Small intestine (tissue), 7 donors: ENCODE results near the gene PPP1R12A. TPM values are rescaled to one million over a fixed set of nuclear protein-coding genes. Genes with fewer than 3 reads are reported as not detected.

ENCODE experiments used
- DNase-seq, 2 donors: peaks; one replicate each; pipeline versions ENCODE4 v3.0.0 to v3.0.0-alpha.2; 2013
- FAIRE-seq: peaks from 2 replicates; lab custom pipeline; 2012; peaks lifted over from hg19 to GRCh38; lab: Jason Lieb, UNC
- H3K27ac ChIP-seq, 3 donors: one replicate each; pipeline ENCODE4 v1.5.1; 2013; ENCODE audit warnings: low read length in 2 of 3, mild to moderate bottlenecking in 2 of 3, control low read depth in 1 of 3, inconsistent platforms in 1 of 3, low read depth in 1 of 3, moderate library complexity in 1 of 3
- H3K27me3 ChIP-seq, 3 donors: one replicate each; pipeline ENCODE4 v1.6.1; 2013; ENCODE audit warnings: low read length in 3 of 3, inconsistent platforms in 1 of 3; ENCODE audit not compliant: control insufficient read depth in 3 of 3, insufficient read depth in 3 of 3
- H3K36me3 ChIP-seq, 3 donors: one replicate each; pipeline ENCODE4 v1.6.1; 2013; ENCODE audit warnings: low read length in 3 of 3, inconsistent platforms in 1 of 3, low read depth in 1 of 3, mild to moderate bottlenecking in 1 of 3, moderate library complexity in 1 of 3; ENCODE audit not compliant: control insufficient read depth in 3 of 3, insufficient read depth in 2 of 3
- H3K4me1 ChIP-seq, 3 donors: one replicate each; pipeline ENCODE4 v1.6.1; 2013; ENCODE audit warnings: low read length in 2 of 3, inconsistent platforms in 1 of 3, low read depth in 1 of 3, mild to moderate bottlenecking in 1 of 3, moderate library complexity in 1 of 3; ENCODE audit not compliant: control insufficient read depth in 3 of 3, insufficient read depth in 2 of 3
- H3K4me3 ChIP-seq, 3 donors: one replicate each; pipeline ENCODE4 v1.5.1; 2013; ENCODE audit warnings: low read length in 3 of 3, control low read depth in 1 of 3, inconsistent platforms in 1 of 3, low read depth in 1 of 3, mild to moderate bottlenecking in 1 of 3, moderate library complexity in 1 of 3
- H3K9me3 ChIP-seq, 2 donors: one replicate each; pipeline ENCODE4 v1.6.1; 2013; ENCODE audit warnings: low read depth in 1 of 2, low read length in 1 of 2; ENCODE audit not compliant: control insufficient read depth in 2 of 2, insufficient read depth in 1 of 2
- WGBS, 3 donors: extraction: QIAGEN DNeasy Blood & Tissue Kit; methylation state at CpG; one replicate each; pipeline ENCODE4 v1.1.7; 2013; 5-methylcytosine and 5-hydroxymethylcytosine counted together
- polyA plus RNA-seq, 4 donors: library from polyadenylated mRNA; stranded (reverse) in 3 of 4; unstranded in 1 of 4; fragments of 200-250 nt in 3 of 4; fragments of 120-200 nt in 1 of 4; gene quantifications; one replicate each; pipeline versions ENCODE4 v1.2.1 to v1.2.3, GENCODE V29; 2013
- donor health status: healthy with polysubstance abuse.
- donor health status: control.
- donor health status: control.
- donor health status: Bipolar disorder and iron deficiency.
- donor health status: healthy.

PPP1R12A gene
- polyA plus RNA-seq, 4 donors: 16.7 to 103 (median 46.5) TPM

DNA sequence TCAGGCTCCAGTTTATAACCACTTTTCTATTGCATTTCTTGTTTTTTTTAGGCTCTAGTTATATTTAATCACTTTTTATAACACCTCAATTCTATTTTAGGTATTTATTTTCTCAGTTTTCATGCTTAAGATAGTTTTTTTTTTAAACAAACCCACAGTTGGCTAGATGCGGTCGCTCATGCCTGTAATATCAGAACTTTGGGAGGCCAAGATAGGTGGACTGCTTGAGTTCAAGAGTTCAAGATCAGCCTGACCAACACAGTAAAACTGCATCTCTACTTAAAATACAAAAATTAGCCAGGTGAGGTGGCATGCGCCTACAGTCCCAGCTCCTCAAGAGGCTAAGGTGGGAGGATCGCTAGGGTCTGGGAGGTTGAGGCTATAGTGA is 93.0 kb downstream of the PPP1R12A start:
- H3K4me3 ChIP-seq: no peak overlapping the region
- no peaks in the 10 kb centered on the region for H3K27me3 ChIP-seq
- DNase-seq (no peak), FAIRE-seq (no peak)
- H3K36me3 ChIP-seq: peaks cover 2 to 22% (median 12%) of the 10 kb centered on the region in 3 donors
- peaks cover 0 to 18% of the 10 kb centered on the region in 2 donors for H3K9me3 ChIP-seq
- H3K4me1 ChIP-seq: no peaks in the 10 kb centered on the region
- WGBS, 3 donors: 68 to 74% (median 74%) methylated on average over 4 of the region's 4 CpGs
- no peak overlapping the region for H3K27ac ChIP-seq

DNA sequence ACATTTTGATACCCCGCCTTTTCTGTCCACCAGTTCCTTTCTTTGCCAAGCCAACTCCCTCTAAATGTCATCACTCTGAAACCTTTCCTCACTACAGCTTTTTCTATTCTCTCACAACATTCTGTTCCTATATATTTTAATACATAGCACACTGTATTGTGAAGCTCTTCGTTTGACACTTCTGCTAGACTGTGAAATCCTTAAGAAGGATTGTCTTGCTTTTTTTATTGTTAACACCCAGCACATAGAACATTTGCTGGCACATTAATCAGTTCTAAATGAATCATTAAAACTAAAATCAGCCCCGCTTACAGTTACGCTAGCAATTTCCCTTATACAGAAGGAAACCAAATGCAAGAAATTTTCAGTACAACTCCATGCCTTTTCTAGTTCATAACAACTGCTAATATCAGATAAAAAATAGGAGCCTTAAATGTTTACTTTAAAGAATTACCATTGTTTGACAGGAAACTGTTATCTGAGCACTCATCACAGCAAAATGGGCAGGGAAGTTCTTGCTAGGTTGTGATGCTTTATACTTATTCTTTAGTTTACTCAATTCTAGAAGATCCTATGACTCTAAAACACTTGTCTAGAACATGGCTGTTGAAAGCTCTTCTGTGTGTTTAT is 93.5 kb downstream of the PPP1R12A start:
- Histone ChIP-seq H3K36me3 (peaks cover 0 to 22% (median 12%) of the 10 kb centered on the region in 3 donors), H3K27me3 (no peaks in the 10 kb centered on the region), H3K9me3 (peaks cover 0 to 18% of the 10 kb centered on the region in 2 donors), H3K4me1 (no peaks in the 10 kb centered on the region), H3K27ac (no peak overlapping the region), H3K4me3 (no peak overlapping the region)
- DNase-seq: no peak
- WGBS, 3 donors: 91 to 99% (median 98%) methylated on average over 4 of the region's 4 CpGs
- no peak for FAIRE-seq

GRCh38 chr12:79838359-79838758 is 96.5 kb downstream of the PPP1R12A start:
- WGBS, 3 donors: 97 to 100% (median 100%) methylated on average over 3 of the region's 3 CpGs
- Histone ChIP-seq H3K4me1 (no peaks in the 10 kb centered on the region), H3K27ac (no peak overlapping the region), H3K36me3 (peaks cover 0 to 18% (median 11%) of the 10 kb centered on the region in 3 donors), H3K9me3 (peaks cover 0 to 18% of the 10 kb centered on the region in 2 donors), H3K4me3 (no peak overlapping the region), H3K27me3 (no peaks in the 10 kb centered on the region)
- FAIRE-seq (no peak), DNase-seq (no peak)

DNA sequence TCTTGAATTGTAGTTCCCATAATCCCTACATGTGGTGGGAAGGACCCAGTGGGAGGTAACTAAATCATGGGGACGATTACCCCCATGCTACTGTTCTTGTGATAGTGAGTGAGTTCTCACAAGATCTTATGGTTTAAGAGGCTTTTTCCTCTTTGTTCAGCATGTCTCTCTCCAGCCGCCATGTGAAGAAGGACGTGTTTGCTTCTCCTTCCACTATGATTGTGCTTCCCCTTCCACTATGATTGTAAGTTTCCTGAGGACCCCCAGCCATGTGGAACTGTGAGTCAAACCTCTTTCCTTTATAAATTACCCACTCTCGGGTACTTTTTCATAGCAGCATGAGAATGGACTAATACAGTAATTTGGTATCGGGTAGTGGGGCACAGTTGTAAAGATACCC is 97.3 kb downstream of the PPP1R12A start:
- Histone ChIP-seq H3K9me3 (peaks cover 0 to 18% of the 10 kb centered on the region in 2 donors), H3K4me3 (no peak overlapping the region), H3K36me3 (peaks cover 0 to 15% (median 11%) of the 10 kb centered on the region in 3 donors), H3K27ac (no peak overlapping the region), H3K4me1 (no peaks in the 10 kb centered on the region), H3K27me3 (no peaks in the 10 kb centered on the region)
- FAIRE-seq: no peak
- DNase-seq: no peak
- 89 to 97% (median 90%) methylated on average over 5 of the region's 5 CpGs for WGBS, 3 donors

- Histone ChIP-seq H3K27ac (no peak overlapping the region), H3K4me1 (no peaks in the 10 kb centered on the region), H3K27me3 (no peaks in the 10 kb centered on the region), H3K4me3 (no peak overlapping the region), H3K9me3 (peaks cover 0 to 18% of the 10 kb centered on the region in 2 donors), H3K36me3 (peaks cover 0 to 18% (median 11%) of the 10 kb centered on the region in 3 donors)
- WGBS, 3 donors: 90 to 99% (median 90%) methylated on average over 2 of the region's 2 CpGs
- DNase-seq (no peak), FAIRE-seq (no peak)
Observed at GRCh38 chr12:79835377-79835843, 99.5 kb downstream of the PPP1R12A start.

DNA sequence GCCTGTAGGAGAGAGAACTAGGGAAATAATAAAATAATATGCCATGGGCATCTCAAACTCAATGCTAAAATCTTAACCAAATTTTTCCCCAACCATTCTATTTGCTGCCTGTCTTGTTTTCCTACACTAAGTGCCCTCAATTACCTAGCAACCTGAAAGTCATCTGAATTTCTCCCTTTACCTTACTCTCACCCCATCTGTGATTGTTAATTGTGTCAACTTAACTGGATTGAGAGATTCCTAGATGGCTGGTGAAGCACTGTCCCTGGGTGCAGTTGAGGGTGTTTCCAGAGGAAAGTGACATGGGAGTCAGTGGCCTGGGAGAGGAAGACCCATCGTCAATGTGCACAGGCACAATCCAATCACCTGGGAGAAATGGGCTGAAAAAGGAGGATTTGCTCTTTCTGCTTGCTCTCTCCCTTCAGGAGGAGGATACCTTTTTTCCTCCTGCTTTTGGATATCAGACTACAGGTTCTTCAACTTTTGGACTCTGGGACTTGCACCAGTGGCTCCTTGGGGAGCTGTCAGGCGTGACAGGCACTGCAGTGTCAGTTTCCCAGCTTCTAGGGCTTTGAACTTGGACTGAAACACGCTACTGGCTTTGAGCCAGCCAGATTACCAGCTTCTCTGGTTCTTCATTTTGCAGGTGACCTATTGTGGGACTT is 100.1 kb downstream of the PPP1R12A start:
- Histone ChIP-seq H3K4me1 (no peaks in the 10 kb centered on the region), H3K27me3 (no peaks in the 10 kb centered on the region), H3K9me3 (peaks cover 0 to 18% of the 10 kb centered on the region in 2 donors), H3K4me3 (no peak overlapping the region), H3K36me3 (peaks cover 0 to 18% (median 11%) of the 10 kb centered on the region in 3 donors), H3K27ac (no peak overlapping the region)
- 80 to 83% (median 82%) methylated on average over 3 of the region's 3 CpGs for WGBS, 3 donors
- FAIRE-seq (no peak), DNase-seq (no peak)

- no peak for FAIRE-seq
- H3K4me1 ChIP-seq: no peaks in the 10 kb centered on the region
- no peak overlapping the region for H3K27ac ChIP-seq
- 55 to 89% (median 87%) methylated on average over 2 of the region's 2 CpGs for WGBS, 3 donors
- peaks cover 0 to 8% (median 4%) of the 10 kb centered on the region in 3 donors for H3K36me3 ChIP-seq
- no peaks in the 10 kb centered on the region for H3K27me3 ChIP-seq
- DNase-seq: no peak
- H3K4me3 ChIP-seq: no peak overlapping the region
- H3K9me3 ChIP-seq: no peaks in the 10 kb centered on the region
Observed at GRCh38 chr12:79830440-79830839, 104.5 kb downstream of the PPP1R12A start.

GRCh38 chr12:79828924-79829323 is 106.0 kb downstream of the PPP1R12A start:
- no peak overlapping the region for H3K4me3 ChIP-seq
- no peaks in the 10 kb centered on the region for H3K4me1 ChIP-seq
- no peak for DNase-seq
- H3K36me3 ChIP-seq: peaks cover 0 to 3% (median 2%) of the 10 kb centered on the region in 3 donors
- WGBS, 3 donors: 92 to 95% (median 94%) methylated on average over 2 of the region's 2 CpGs
- no peak overlapping the region for H3K27ac ChIP-seq
- H3K27me3 ChIP-seq: no peaks in the 10 kb centered on the region
- H3K9me3 ChIP-seq: no peaks in the 10 kb centered on the region
- no peak for FAIRE-seq
